GM18517 (cell line): Measurements from ENCODE around the gene PASK.
A peak's percentile ranks its signal among the peaks of the same experiment; 100 is the strongest.

Experiments
- ATAC-seq: cut with Tn5 transposase; IDR thresholded peaks from one replicate; pipeline ENCODE4 v1.9.1; 2021; ENCODE audit warnings: mild to moderate bottlenecking, moderate library complexity; ENCODE audit not compliant: unreplicated experiment

Gene PASK

GRCh38 chr2:241128266-241128665 is 21.0 kb downstream of the PASK start:
- ATAC-seq = no peak

GRCh38 chr2:241126771-241127202 is 22.5 kb downstream of the PASK start:
- ATAC-seq = no peak

GRCh38 chr2:241126201-241126611 is 23.1 kb downstream of the PASK start:
- ATAC-seq = no peak

GRCh38 chr2:241125626-241126025 is 23.6 kb downstream of the PASK start:
- ATAC-seq = no peak

GRCh38 chr2:241123816-241124536 is 25.3 kb downstream of the PASK start:
- no peak for ATAC-seq

GRCh38 chr2:241122376-241123002 is 26.8 kb downstream of the PASK start:
- ATAC-seq = no peak

- ATAC-seq = no peak
These were observed 28.3 kb downstream of the PASK start for GRCh38 chr2:241121008-241121407.

GRCh38 chr2:241120440-241120839 is 28.8 kb downstream of the PASK start:
- ATAC-seq = no peak

- ATAC-seq = no peak
These were observed 30.4 kb downstream of the PASK start for GRCh38 chr2:241118737-241119505.

GRCh38 chr2:241116606-241117560 is 32.4 kb downstream of the PASK start:
- no peak for ATAC-seq

GRCh38 chr2:241115361-241115760 is 33.9 kb downstream of the PASK start:
- no peak for ATAC-seq

- no peak for ATAC-seq
These were observed 34.4 kb downstream of the PASK start for GRCh38 chr2:241114836-241115235.

- no peak for ATAC-seq
These were observed 36.7 kb downstream of the PASK start for GRCh38 chr2:241112592-241112991.

GRCh38 chr2:241112046-241112445 is 37.2 kb downstream of the PASK start:
- no peak for ATAC-seq

- peak; percentile 44 for ATAC-seq
These were observed 37.8 kb downstream of the PASK start for GRCh38 chr2:241111440-241111805.

- ATAC-seq = peak; percentile 34
These were observed 38.4 kb downstream of the PASK start for GRCh38 chr2:241110607-241111439.

GRCh38 chr2:241110089-241110606 is 39.1 kb downstream of the PASK start:
- ATAC-seq = no peak

- ATAC-seq = no peak
These were observed 39.8 kb downstream of the PASK start for GRCh38 chr2:241109210-241110088.
